Endometrial microvascular endothelial cells (primary cell): ENCODE measurements around the gene GPC6. TPM values are rescaled to one million over a fixed set of nuclear protein-coding genes. Genes with fewer than 3 reads are reported as not detected.

Experiments used
- in situ Hi-C: cut with HindIII; loops from 2 replicates; pipeline ENCODE4 v1.10.0; 2017; ENCODE audit warnings: low sequenced_read_pairs, low pct_unique_long_range_greater_than_20kb; ENCODE audit errors: inconsistent ontology term
- total RNA-seq: library from RNA; depleted of rRNA; stranded (reverse); fragments of >200 nt; gene quantifications from one replicate; pipeline ENCODE4 v1.2.3, GENCODE V29; 2015; ENCODE audit errors: inconsistent ontology term

GPC6 gene
- total RNA-seq, 1 donor from 2014 or later = 0.46 TPM

DNA sequence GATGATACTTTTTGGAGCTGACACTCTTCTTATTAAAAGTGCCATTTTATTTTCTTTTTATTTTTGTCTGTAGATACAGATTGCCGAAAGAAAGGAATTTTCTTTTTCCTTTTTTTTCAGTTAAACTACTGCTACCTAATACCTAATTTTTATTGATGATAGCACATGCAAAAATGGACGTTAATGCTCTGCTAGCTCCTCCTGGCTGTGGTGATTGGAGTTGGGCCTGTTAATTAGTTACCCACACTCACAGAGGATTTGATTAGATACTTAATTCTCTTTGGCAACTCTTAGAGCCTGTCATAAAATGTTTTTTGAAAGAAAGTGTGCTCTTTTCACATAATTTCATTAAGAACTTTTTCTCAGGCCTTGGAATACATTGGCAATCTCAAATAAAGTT lies 886.1 kb downstream of the GPC6 start:
- in situ Hi-C loops = no loop called here

- in situ Hi-C loops = no loop called here
Measured at GRCh38 chr13:94113245-94113644, 886.6 kb downstream of the GPC6 start.

- in situ Hi-C loops = no loop called here
Measured at GRCh38 chr13:94114166-94114565, 887.6 kb downstream of the GPC6 start.

- in situ Hi-C loops = no loop called here
Measured at GRCh38 chr13:94115054-94115453, 888.4 kb downstream of the GPC6 start.

GRCh38 chr13:94119360-94119936 lies 892.8 kb downstream of the GPC6 start:
- in situ Hi-C loops = no loop called here

- in situ Hi-C loops = no loop called here
Measured at GRCh38 chr13:94120878-94121277, 894.3 kb downstream of the GPC6 start.

DNA sequence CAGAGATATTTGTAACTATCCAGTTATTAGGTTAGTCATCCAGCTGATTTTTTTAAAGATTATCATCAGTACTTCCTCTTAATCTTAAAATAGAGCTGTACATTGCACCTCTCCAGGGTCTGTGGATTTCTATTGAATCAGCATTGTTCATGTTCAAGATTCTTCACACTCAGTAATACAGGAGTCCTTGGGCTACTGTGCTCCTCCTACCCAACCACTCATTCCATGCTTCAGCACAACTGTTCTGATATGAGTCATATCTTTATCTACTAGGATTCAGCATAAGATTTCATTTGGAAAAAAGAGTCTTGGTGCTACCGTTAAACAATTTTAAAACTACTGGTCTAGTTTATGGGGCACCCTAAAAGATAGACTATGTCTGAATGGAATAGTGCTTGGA lies 895.1 kb downstream of the GPC6 start:
- in situ Hi-C loops = no loop called here

- in situ Hi-C loops = no loop called here
Measured at GRCh38 chr13:94122300-94122915, 895.8 kb downstream of the GPC6 start.

- in situ Hi-C loops = no loop called here
Measured at GRCh38 chr13:94123557-94123956, 897.0 kb downstream of the GPC6 start.

GRCh38 chr13:94128430-94128829 lies 901.8 kb downstream of the GPC6 start:
- in situ Hi-C loops = no loop called here

DNA sequence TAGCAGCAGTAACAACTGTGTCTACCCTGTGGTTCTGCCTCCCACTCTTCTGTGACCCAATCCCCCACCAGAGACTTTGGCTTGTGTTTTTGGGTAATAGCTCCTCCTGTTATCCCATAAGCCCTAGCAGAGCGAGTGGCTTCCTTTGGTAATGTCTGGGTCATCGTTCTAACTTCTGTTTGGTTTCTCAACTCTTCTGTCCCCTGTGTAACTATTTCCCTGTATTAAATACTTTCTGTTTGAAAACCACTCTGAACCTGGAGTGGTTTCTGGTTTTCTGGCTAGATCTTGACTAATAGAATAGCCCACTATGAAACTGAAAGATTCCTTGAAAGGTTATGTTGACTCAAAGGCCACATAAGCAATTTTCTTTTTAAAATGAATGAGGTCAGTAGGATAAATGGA lies 902.9 kb downstream of the GPC6 start:
- in situ Hi-C loops = no loop called here

GRCh38 chr13:94138831-94139230 lies 912.2 kb downstream of the GPC6 start:
- in situ Hi-C loops = no loop called here

DNA sequence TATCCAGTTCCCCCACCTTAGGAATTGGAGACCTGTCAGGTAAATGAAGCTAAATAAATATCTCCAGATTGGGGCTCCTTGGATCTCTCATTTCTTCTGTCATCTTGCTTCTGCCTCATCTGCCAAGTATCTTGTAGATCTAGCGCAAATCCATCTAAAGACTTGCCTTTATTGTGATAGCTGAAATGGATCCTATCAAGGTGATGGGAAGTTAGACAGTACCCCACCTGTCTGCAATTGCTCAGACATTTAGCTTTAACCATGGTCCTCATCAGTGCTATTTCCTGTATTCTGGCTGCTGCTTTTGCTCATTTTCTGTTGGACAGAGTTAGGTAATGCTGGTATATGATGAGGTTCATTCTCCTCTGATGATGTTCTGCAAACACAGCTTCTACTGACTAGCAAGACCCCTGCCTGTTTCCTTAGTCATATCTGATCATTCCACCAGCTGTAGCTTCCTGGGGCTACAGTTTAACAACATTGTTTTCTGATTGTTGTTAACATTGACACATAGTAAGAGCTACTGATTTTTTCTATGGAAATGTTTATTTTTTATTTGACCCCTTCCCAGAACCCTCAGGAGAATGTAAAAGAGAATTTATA lies 912.9 kb downstream of the GPC6 start:
- in situ Hi-C loops = no loop called here

DNA sequence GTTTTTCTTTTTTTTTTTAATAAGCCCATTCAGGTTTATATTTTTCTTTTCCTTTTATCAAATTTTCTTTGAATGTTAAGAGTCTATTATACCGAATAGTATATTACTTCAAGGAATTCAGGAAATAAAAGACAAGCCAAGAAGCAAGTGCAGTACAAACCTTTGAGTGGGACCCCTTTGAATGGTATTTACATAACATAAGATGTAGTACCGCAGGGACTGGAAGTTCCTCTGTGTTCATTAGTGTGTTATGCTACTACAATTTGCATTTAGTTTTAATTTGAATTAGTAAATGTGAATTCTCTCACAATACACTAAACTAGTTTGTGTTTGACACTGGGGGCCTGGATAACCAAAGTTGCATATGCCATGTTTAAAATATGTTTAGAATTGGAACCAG lies 913.4 kb downstream of the GPC6 start:
- in situ Hi-C loops = no loop called here

GRCh38 chr13:94140511-94140910 lies 913.9 kb downstream of the GPC6 start:
- in situ Hi-C loops = no loop called here

DNA sequence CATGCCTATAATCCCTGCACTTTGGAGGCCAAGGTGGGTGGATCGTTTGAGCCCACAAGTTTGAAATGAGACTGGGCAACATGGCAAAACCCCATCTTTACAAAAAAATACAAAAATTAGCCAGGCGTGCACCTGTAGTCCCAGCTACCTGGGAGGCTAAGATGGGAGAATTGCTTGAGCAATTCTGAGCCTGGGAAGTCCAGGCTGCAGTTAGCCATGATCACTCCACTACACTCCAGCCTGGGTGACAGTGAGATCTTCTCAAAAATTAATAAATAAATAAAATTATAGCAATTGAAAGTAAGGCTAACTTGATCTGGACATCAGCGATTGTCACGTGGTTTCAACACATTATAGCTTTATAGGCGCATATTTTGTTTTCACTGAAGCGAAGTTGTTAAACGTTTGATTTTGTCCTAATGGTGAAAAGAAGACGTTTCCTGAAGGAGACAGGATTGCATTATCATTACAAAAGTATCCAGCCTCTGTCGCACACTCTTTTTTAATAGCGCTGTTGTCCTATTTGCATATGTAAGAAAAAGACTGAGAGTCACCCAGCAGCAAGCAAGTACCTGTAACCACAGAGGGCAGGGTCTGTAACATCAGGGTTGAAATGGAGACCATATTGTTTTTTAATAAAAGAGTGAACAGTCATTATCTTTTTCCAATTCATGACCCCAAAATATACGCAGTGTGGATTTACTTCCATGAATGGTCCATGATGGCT lies 917.2 kb downstream of the GPC6 start:
- in situ Hi-C loops = no loop called here

GRCh38 chr13:94145966-94146365 lies 919.4 kb downstream of the GPC6 start:
- in situ Hi-C loops = no loop called here

- in situ Hi-C loops = no loop called here
Measured at GRCh38 chr13:94153586-94153985, 927.0 kb downstream of the GPC6 start.

DNA sequence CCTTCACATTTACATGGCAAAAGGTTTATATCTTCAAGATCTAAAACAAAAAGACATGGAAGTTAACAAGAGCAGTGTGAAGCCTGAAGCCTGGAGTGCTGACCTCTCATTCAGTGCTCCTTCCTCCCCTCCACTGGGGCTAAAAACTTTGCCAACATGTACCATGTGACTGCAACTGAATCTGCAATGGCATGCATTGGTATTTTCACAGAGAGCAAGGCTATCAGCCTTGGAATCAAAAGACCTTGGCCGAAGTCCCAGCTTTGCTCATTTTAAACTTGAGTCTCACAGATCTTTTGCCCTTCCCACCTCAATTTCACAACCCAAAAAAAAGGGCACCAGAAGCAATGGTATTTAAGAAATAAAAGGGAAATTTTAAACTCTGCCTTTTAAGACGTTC lies 927.8 kb downstream of the GPC6 start:
- in situ Hi-C loops = no loop called here

GRCh38 chr13:94157705-94158218 lies 931.2 kb downstream of the GPC6 start:
- in situ Hi-C loops = no loop called here
